SK-N-SH (cell line): ENCODE measurements around the gene ZNF24. TPM values are rescaled to one million over a fixed set of nuclear protein-coding genes. Genes with fewer than 3 reads are reported as not detected.

ENCODE experiments used
- CTCF ChIA-PET: fragments of 300-600, 350-600 bp; formaldehyde crosslinking; extraction: SDS; loops from one replicate; lab custom pipeline; 2021; lab: Yijun Ruan, JAX
- POLR2A ChIA-PET: fragments of 350-600 bp; sonication (Branson Sonifier 250); formaldehyde crosslinking; extraction: SDS; loops from one replicate; lab custom pipeline; 2020; ENCODE audit warnings: antibody characterized with exemption, inconsistent platforms; lab: Yijun Ruan, JAX
- DNase-seq: peaks from one replicate; pipeline ENCODE4 v3.0.0; 2012
- H2AFZ ChIP-seq: fragments of 200-600 bp; sonication (generic); 2 replicates; pipeline ENCODE4 v1.8.1; 2016; ENCODE audit warnings: antibody characterized with exemption, mild to moderate bottlenecking, low read depth
- H3F3A ChIP-seq: fragments of 200-600 bp; sonication (generic); replicated peaks from 2 replicates; pipeline ENCODE3; 2016; ENCODE audit warnings: antibody characterized with exemption, mild to moderate bottlenecking; ENCODE audit not compliant: insufficient read depth
- H3K27ac ChIP-seq, 2 experiments: fragments of 200-500 bp in 1 of 2; fragments of 200-600 bp in 1 of 2; sonication (Bioruptor generic) in 1 of 2; sonication (generic), shearing (Covaris generic) in 1 of 2; 2 replicates each; pipeline versions ENCODE4 v1.5.1 to v1.6.1; 2014 to 2016; ENCODE audit warnings: low read depth in 2 of 2, inconsistent platforms in 1 of 2, low read length in 1 of 2, mild to moderate bottlenecking in 1 of 2, mixed read lengths in 1 of 2
- H3K27me3 ChIP-seq: fragments of 200-600 bp; sonication (generic), shearing (Covaris generic); 2 replicates; pipeline ENCODE4 v1.6.1; 2016; ENCODE audit warnings: mixed run types; ENCODE audit not compliant: insufficient read depth
- H3K36me3 ChIP-seq, 2 experiments: fragments of 200-500 bp in 1 of 2; fragments of 200-600 bp in 1 of 2; sonication (Bioruptor generic) in 1 of 2; sonication (generic) in 1 of 2; replicated peaks in 1 of 2; 2 replicates each; pipeline versions ENCODE3 to v1.5.1; 2014 to 2016; ENCODE audit warnings: low read length in 1 of 2, mild to moderate bottlenecking in 1 of 2; ENCODE audit not compliant: insufficient read depth in 2 of 2, control insufficient read depth in 1 of 2
- H3K4me1 ChIP-seq, 2 experiments: fragments of 200-500 bp in 1 of 2; fragments of 200-600 bp in 1 of 2; sonication (Bioruptor generic) in 1 of 2; sonication (generic), shearing (Covaris generic) in 1 of 2; 2 replicates each; pipeline versions ENCODE4 v1.5.1 to v1.6.1; 2014 to 2016; ENCODE audit warnings: low read depth in 1 of 2, low read length in 1 of 2, mixed run types in 1 of 2; ENCODE audit not compliant: insufficient read depth in 2 of 2, control insufficient read depth in 1 of 2
- H3K4me2 ChIP-seq: fragments of 200-600 bp; sonication (generic), shearing (Covaris generic); 2 replicates; pipeline ENCODE4 v1.6.1; 2017; ENCODE audit warnings: mixed run types
- H3K4me3 ChIP-seq, 2 experiments: fragments of 200-500 bp in 1 of 2; fragments of 200-600 bp in 1 of 2; sonication (Bioruptor generic) in 1 of 2; sonication (generic), shearing (Covaris generic) in 1 of 2; 2 replicates each; pipeline versions ENCODE4 v1.5.1 to v1.8.1; 2014 to 2016; ENCODE audit warnings: low read depth in 2 of 2, inconsistent platforms in 1 of 2, low read length in 1 of 2, mild to moderate bottlenecking in 1 of 2, mixed read lengths in 1 of 2, moderate library complexity in 1 of 2
- H3K79me2 ChIP-seq: fragments of 200-600 bp; sonication (generic); 2 replicates; pipeline ENCODE4 v1.8.1; 2017; ENCODE audit warnings: mild to moderate bottlenecking; ENCODE audit not compliant: insufficient read depth
- H3K9ac ChIP-seq: fragments of 200-600 bp; sonication (generic); 2 replicates; pipeline ENCODE4 v1.6.1; 2017; ENCODE audit warnings: mixed run types
- H3K9me2 ChIP-seq: fragments of 200-600 bp; sonication (generic); 2 replicates; pipeline ENCODE4 v1.6.1; 2017; ENCODE audit warnings: mixed run types
- H3K9me3 ChIP-seq: fragments of 200-600 bp; sonication (generic); 2 replicates; pipeline ENCODE4 v1.6.1; 2017; ENCODE audit warnings: mixed run types, mild to moderate bottlenecking, moderate library complexity
- H4K20me1 ChIP-seq: fragments of 200-600 bp; sonication (generic); 2 replicates; pipeline ENCODE4 v1.6.1; 2017; ENCODE audit warnings: mild to moderate bottlenecking, mixed run types; ENCODE audit not compliant: insufficient read depth
- CHD2 ChIP-seq: fragments of 150-350 bp; IDR thresholded peaks from 2 replicates; pipeline ENCODE4 v1.6.1; 2018; ENCODE audit warnings: low read length; ENCODE audit not compliant: partially characterized antibody
- GABPA ChIP-seq: IDR thresholded peaks from 2 replicates; pipeline ENCODE4 v1.4.0; 2012; ENCODE audit warnings: low read depth, mild to moderate bottlenecking
- MEF2A ChIP-seq: IDR thresholded peaks from 2 replicates; pipeline ENCODE4 v1.4.0; 2012; ENCODE audit warnings: low read depth, borderline replicate concordance
- NRF1 ChIP-seq: IDR thresholded peaks from 2 replicates; pipeline ENCODE4 v1.6.1; 2012; ENCODE audit warnings: low read depth, mild to moderate bottlenecking, low read length
- POLR2AphosphoS5 ChIP-seq: IDR thresholded peaks from 2 replicates; pipeline ENCODE4 v1.6.1; 2012; ENCODE audit warnings: low read depth, low read length
- RAD21 ChIP-seq: IDR thresholded peaks from 2 replicates; pipeline ENCODE4 v1.6.1; 2012; ENCODE audit warnings: mild to moderate bottlenecking, low read length
- RXRA ChIP-seq: IDR thresholded peaks from 2 replicates; pipeline ENCODE4 v1.4.0; 2012; ENCODE audit warnings: low read depth, mild to moderate bottlenecking, borderline replicate concordance
- SMC3 ChIP-seq: IDR thresholded peaks from 2 replicates; pipeline ENCODE4 v1.6.1; 2012; ENCODE audit warnings: low read depth, low read length, improper control_type of control experiment
- TEAD4 ChIP-seq: IDR thresholded peaks from 2 replicates; pipeline ENCODE4 v1.4.0; 2012; ENCODE audit warnings: mild to moderate bottlenecking, borderline replicate concordance; ENCODE audit not compliant: insufficient read depth
- WGBS: methylation state at CpG from one replicate; pipeline ENCODE4 v1.1.6; 2017; ENCODE audit warnings: low lambda C conversion rate; 5-methylcytosine and 5-hydroxymethylcytosine counted together
- polyA plus RNA-seq, 3 experiments: library from polyadenylated mRNA; depleted of rRNA; stranded (reverse); fragments of >200 nt; gene quantifications; 2 replicates each; pipeline ENCODE4 v1.2.3, GENCODE V29; 2012
- TF ChIP-seq, protein P1 (sequence below): fragments of 200-600 bp; sonication (generic); IDR thresholded peaks from 2 replicates; pipeline ENCODE4 v1.6.1; 2017; ENCODE audit warnings: antibody characterized with exemption, mild to moderate bottlenecking, moderate library complexity
- TF ChIP-seq, protein P2 (sequence below): IDR thresholded peaks from 2 replicates; pipeline ENCODE4 v1.4.0; 2012; ENCODE audit warnings: low read depth, borderline replicate concordance
- TF ChIP-seq, protein P3 (sequence below): IDR thresholded peaks from 2 replicates; pipeline ENCODE4 v1.4.0; 2012; ENCODE audit warnings: low read depth, borderline replicate concordance

ZNF24 gene
- polyA plus RNA-seq, 1 of the 3 experiments (the other 2 are of a cell fraction) = 6.9 TPM

DNA sequence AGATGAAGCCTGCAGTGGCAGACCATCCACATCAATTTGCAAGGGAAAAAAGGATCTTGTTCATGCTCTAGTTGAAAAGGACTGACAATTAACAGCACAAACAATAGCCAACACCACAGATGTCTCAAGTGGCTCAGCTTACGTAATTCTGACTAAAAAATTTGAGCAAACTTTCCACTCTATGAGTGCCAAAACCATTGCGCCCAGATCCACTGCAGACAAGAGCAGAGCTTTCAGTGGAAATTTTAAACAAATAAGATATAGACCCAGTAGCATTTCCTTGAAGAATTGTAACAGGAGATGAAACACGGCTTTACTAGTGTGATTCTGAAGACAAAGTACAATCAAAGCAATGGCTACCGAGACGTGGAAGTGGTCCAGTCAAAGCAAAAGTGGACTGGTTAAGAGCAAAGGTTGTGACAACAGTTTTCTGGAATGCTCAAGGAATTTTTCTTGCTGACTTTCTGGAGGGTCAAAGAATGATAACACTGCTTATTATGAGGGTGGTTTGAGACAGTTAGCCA lies 44.9 kb upstream of the ZNF24 start:
- ChIA-PET POLR2A (no interaction called here), CTCF (interaction anchor here (1.7 kb wide), 1 partner anchor 363 kb away, joined by 4 read pairs; no protein-coding TSS in a partner anchor)
- peaks cover 0 to 4% of the 10 kb centered on the region in 2 experiments; a peak in 1 of 4 replicates for H3K4me1 ChIP-seq
- H3K27me3 ChIP-seq = no peaks in the 10 kb centered on the region
- H3K36me3 ChIP-seq = no peaks in the 10 kb centered on the region
- H3F3A ChIP-seq = no peaks in the 10 kb centered on the region
- H3K4me2 ChIP-seq = 0 out of 2 replicates have a peak overlapping the region, but pooled peaks have one; percentile 17
- H3K27ac ChIP-seq = no peak overlapping the region
- DNase-seq = no peak
- TF ChIP-seq, protein P1, sequence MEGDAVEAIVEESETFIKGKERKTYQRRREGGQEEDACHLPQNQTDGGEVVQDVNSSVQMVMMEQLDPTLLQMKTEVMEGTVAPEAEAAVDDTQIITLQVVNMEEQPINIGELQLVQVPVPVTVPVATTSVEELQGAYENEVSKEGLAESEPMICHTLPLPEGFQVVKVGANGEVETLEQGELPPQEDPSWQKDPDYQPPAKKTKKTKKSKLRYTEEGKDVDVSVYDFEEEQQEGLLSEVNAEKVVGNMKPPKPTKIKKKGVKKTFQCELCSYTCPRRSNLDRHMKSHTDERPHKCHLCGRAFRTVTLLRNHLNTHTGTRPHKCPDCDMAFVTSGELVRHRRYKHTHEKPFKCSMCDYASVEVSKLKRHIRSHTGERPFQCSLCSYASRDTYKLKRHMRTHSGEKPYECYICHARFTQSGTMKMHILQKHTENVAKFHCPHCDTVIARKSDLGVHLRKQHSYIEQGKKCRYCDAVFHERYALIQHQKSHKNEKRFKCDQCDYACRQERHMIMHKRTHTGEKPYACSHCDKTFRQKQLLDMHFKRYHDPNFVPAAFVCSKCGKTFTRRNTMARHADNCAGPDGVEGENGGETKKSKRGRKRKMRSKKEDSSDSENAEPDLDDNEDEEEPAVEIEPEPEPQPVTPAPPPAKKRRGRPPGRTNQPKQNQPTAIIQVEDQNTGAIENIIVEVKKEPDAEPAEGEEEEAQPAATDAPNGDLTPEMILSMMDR = no peak
- no peak for TF ChIP-seq NRF1
- no peak overlapping the region for H3K4me3 ChIP-seq
- 35% methylated on average over 5 of the region's 5 CpGs for WGBS
- H3K9me2 ChIP-seq = no peaks in the 10 kb centered on the region
- H2AFZ ChIP-seq = peak overlapping the region; percentile 50; the same call in 1 of the 2 replicates
- no peaks in the 10 kb centered on the region for H3K79me2 ChIP-seq
- no peaks in the 10 kb centered on the region for H4K20me1 ChIP-seq
- no peak overlapping the region for H3K9ac ChIP-seq
- no peaks in the 10 kb centered on the region for H3K9me3 ChIP-seq

DNA sequence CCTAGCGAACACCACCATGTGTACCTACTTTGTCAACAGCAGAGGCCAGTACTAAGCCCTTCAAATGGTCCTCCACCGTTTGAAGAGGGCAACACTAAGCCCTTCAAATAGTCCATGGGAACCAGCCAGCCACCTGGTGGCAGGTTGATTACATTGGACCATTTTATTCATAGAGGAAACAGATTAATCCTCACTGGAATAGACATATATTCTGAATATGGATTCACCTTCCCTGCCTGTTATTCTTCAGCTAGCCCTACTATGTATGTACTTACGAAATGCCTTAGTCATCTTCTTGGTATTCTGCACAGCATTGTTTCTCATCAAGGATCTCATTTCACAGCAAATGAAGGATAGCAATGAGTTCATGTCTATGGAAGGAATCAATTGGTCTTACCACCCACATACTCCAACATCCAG lies 42.9 kb upstream of the ZNF24 start:
- H2AFZ ChIP-seq = no peak overlapping the region
- DNase-seq = no peak
- H4K20me1 ChIP-seq = no peaks in the 10 kb centered on the region
- H3K27ac ChIP-seq = no peak overlapping the region
- TF ChIP-seq GABPA = no peak
- no peak for TF ChIP-seq RXRA
- TF ChIP-seq, all 33 proteins: peak for 0
- no peaks in the 10 kb centered on the region for H3F3A ChIP-seq
- H3K9ac ChIP-seq = no peak overlapping the region
- H3K9me3 ChIP-seq = no peaks in the 10 kb centered on the region
- no peaks in the 10 kb centered on the region for H3K27me3 ChIP-seq
- H3K9me2 ChIP-seq = no peaks in the 10 kb centered on the region
- ChIA-PET CTCF (interaction anchor here (0.6 to 2.7 kb wide), 34 partner anchors 8 to 900 kb away, joined by 3 to 20 read pairs (median 4); partner anchors contain the start of gene INO80C), POLR2A (no interaction called here)
- 23% methylated on average over 2 of the region's 3 CpGs for WGBS
- peaks cover 0 to 4% of the 10 kb centered on the region in 2 experiments; a peak in 1 of 4 replicates for H3K4me1 ChIP-seq
- H3K36me3 ChIP-seq = no peaks in the 10 kb centered on the region
- no peak overlapping the region for H3K4me3 ChIP-seq
- no peaks in the 10 kb centered on the region for H3K79me2 ChIP-seq
- no peak overlapping the region for H3K4me2 ChIP-seq

DNA sequence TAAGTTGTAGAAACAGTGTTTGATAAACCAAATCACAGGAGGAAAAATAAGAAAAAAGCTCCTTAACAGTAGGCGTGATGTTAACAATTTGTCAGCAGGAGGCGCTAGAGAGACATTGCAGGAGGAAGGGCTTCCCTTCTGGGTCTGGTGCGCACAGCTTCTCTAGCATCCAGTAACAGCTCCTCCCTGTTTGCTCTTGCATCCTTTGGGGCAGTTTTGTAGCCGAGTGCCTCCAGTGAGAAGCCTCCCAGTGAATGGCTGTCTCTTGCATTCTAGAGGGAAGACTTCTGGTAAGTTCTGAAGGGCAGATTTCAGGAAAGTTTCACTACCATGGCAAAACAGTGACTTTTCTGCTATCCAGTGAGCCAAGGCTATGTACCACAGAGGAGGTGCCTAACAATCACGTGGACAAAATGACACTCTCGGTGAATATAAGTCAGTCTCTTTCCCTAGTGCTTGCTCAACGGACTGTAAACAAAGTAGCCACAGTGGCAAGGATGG lies 42.4 kb upstream of the ZNF24 start:
- H3K4me1 ChIP-seq = peaks cover 0 to 4% of the 10 kb centered on the region in 2 experiments; a peak in 1 of 4 replicates
- no peaks in the 10 kb centered on the region for H3K9me3 ChIP-seq
- H2AFZ ChIP-seq = no peak overlapping the region
- no peaks in the 10 kb centered on the region for H3K36me3 ChIP-seq
- ChIA-PET CTCF (interaction anchor here (0.6 to 2.7 kb wide), 51 partner anchors 8 to 901 kb away, joined by 3 to 20 read pairs (median 4); partner anchors contain the start of genes INO80C and ZNF396), POLR2A (no interaction called here)
- H3K79me2 ChIP-seq = no peaks in the 10 kb centered on the region
- no peaks in the 10 kb centered on the region for H3K9me2 ChIP-seq
- no peaks in the 10 kb centered on the region for H3K27me3 ChIP-seq
- DNase-seq = peak; percentile 68
- TF ChIP-seq NRF1 (no peak), CHD2 (peak; percentile 44), RAD21 (peak; percentile 76), TEAD4 (no peak), SMC3 (peak; percentile 58), MEF2A (no peak), GABPA (no peak), POLR2AphosphoS5 (no peak)
- TF ChIP-seq, protein P2, sequence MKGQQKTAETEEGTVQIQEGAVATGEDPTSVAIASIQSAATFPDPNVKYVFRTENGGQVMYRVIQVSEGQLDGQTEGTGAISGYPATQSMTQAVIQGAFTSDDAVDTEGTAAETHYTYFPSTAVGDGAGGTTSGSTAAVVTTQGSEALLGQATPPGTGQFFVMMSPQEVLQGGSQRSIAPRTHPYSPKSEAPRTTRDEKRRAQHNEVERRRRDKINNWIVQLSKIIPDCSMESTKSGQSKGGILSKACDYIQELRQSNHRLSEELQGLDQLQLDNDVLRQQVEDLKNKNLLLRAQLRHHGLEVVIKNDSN = no peak
- TF ChIP-seq, protein P3, sequence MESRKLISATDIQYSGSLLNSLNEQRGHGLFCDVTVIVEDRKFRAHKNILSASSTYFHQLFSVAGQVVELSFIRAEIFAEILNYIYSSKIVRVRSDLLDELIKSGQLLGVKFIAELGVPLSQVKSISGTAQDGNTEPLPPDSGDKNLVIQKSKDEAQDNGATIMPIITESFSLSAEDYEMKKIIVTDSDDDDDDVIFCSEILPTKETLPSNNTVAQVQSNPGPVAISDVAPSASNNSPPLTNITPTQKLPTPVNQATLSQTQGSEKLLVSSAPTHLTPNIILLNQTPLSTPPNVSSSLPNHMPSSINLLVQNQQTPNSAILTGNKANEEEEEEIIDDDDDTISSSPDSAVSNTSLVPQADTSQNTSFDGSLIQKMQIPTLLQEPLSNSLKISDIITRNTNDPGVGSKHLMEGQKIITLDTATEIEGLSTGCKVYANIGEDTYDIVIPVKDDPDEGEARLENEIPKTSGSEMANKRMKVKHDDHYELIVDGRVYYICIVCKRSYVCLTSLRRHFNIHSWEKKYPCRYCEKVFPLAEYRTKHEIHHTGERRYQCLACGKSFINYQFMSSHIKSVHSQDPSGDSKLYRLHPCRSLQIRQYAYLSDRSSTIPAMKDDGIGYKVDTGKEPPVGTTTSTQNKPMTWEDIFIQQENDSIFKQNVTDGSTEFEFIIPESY = no peak
- TF ChIP-seq, protein P1 = peak; percentile 88
- no peak overlapping the region for H3K9ac ChIP-seq
- H3K27ac ChIP-seq = no peak overlapping the region
- H3K4me3 ChIP-seq = no peak overlapping the region; a peak in 1 of 4 replicates
- 8% methylated on average over 7 of the region's 7 CpGs for WGBS
- H4K20me1 ChIP-seq = no peaks in the 10 kb centered on the region
- no peak overlapping the region for H3K4me2 ChIP-seq
- H3F3A ChIP-seq = no peaks in the 10 kb centered on the region
